Nephron (organoid): ENCODE data around the gene APOC1.

Experiments used
- H3K27ac Mint-ChIP-seq, 3 experiments: 2 replicates each; pipeline ENCODE4 v1.8.0; 2020; ENCODE audit warnings: mixed read lengths in 3 of 3, mild to moderate bottlenecking in 2 of 3, moderate library complexity in 1 of 3
- H3K27me3 Mint-ChIP-seq: 2 replicates; pipeline ENCODE4 v1.8.0; 2021; ENCODE audit warnings: low read depth, mild to moderate bottlenecking, moderate library complexity, mixed read lengths
- H3K36me3 Mint-ChIP-seq: 2 replicates; pipeline ENCODE4 v1.8.0; 2020; ENCODE audit warnings: low read depth, mixed read lengths
- H3K4me1 Mint-ChIP-seq: 2 replicates; pipeline ENCODE4 v1.8.0; 2020; ENCODE audit warnings: mixed read lengths
- H3K4me3 Mint-ChIP-seq, 3 experiments: 2 replicates each; pipeline ENCODE4 v1.8.0; 2020; ENCODE audit warnings: mild to moderate bottlenecking in 3 of 3, mixed read lengths in 3 of 3, moderate library complexity in 2 of 3
- H3K9me3 Mint-ChIP-seq: 2 replicates; pipeline ENCODE4 v1.8.0; 2020; ENCODE audit warnings: mixed read lengths
- CTCF ChIP-seq, 3 experiments: fragments of 200-600 bp; sonication (generic); IDR thresholded peaks; one replicate each; pipeline ENCODE4 v1.5.0; 2021; ENCODE audit warnings: antibody characterized with exemption in 3 of 3; ENCODE audit not compliant: unreplicated experiment in 3 of 3

The APOC1 gene

GRCh38 chr19:44903216-44903601, 11.2 kb upstream of the APOC1 start:
- no peaks in the 10 kb centered on the region for H3K9me3 Mint-ChIP-seq
- H3K4me3 Mint-ChIP-seq, result no peak overlapping the region
- TF ChIP-seq CTCF (IDR thresholded peaks at IDR 0.05; ENCODE audit: unreplicated experiment in 3 of 3), result no peak
- peaks cover 11% of the 10 kb centered on the region for H3K4me1 Mint-ChIP-seq
- H3K27ac Mint-ChIP-seq, result peak overlapping the region in 1 of 3 experiments; percentile 83
- peaks cover 18% of the 10 kb centered on the region for H3K36me3 Mint-ChIP-seq
- H3K27me3 Mint-ChIP-seq, result peaks cover 4% of the 10 kb centered on the region

- peak overlapping the region in 2 of 3 experiments; percentile 77 to 83 for H3K27ac Mint-ChIP-seq
- H3K4me3 Mint-ChIP-seq, result peak overlapping the region in 2 of 3 experiments; percentile 37 to 69
These were observed 10.6 kb upstream of the APOC1 start for GRCh38 chr19:44903602-44904425.

GRCh38 chr19:44904426-44904994, 9.9 kb upstream of the APOC1 start:
- Mint-ChIP-seq H3K4me3 (peak overlapping the region in 2 of 3 experiments; percentile 32 to 86), H3K9me3 (no peaks in the 10 kb centered on the region), H3K36me3 (peaks cover 12% of the 10 kb centered on the region), H3K27me3 (peaks cover 4% of the 10 kb centered on the region), H3K4me1 (peaks cover 11% of the 10 kb centered on the region), H3K27ac (peak overlapping the region in 1 of 3 experiments; percentile 63)
- peak; percentile 20 to 30 (median 25) for TF ChIP-seq CTCF (IDR thresholded peaks at IDR 0.05; ENCODE audit: unreplicated experiment in 3 of 3)

More at GRCh38 chr19:44903602-44904425, 10.6 kb upstream of the APOC1 start:
- peak; percentile 98 to 100 (median 98) for TF ChIP-seq CTCF (IDR thresholded peaks at IDR 0.05; ENCODE audit: unreplicated experiment in 3 of 3)
- H3K36me3 Mint-ChIP-seq, result peaks cover 17% of the 10 kb centered on the region
- H3K27me3 Mint-ChIP-seq, result peaks cover 4% of the 10 kb centered on the region
- no peaks in the 10 kb centered on the region for H3K9me3 Mint-ChIP-seq
- H3K4me1 Mint-ChIP-seq, result peaks cover 11% of the 10 kb centered on the region

- TF ChIP-seq CTCF (IDR thresholded peaks at IDR 0.05; ENCODE audit: unreplicated experiment in 3 of 3), result no peak
- Mint-ChIP-seq H3K27ac (peak within 1 kb of the TSS; percentile 49 to 89 (median 73)), H3K27me3 (peaks cover 4% of the 10 kb centered on the region), H3K36me3 (peaks cover 3% of the 10 kb centered on the region), H3K9me3 (no peaks in the 10 kb centered on the region), H3K4me3 (peak within 1 kb of the TSS; percentile 80 to 86 (median 84)), H3K4me1 (peaks cover 19% of the 10 kb centered on the region)
These were observed 8.8 kb upstream of the APOC1 start, which contains the start of gene APOE for GRCh38 chr19:44905437-44906160. TSS of gene APOE (plus strand) at chr19:44905796. CDS start at chr19:44906625, 829 bp downstream.

GRCh38 chr19:44907613-44908012, 6.8 kb upstream of the APOC1 start:
- Mint-ChIP-seq H3K4me3 (no peak overlapping the region), H3K27ac (peak overlapping the region; percentile 35 to 70 (median 43)), H3K4me1 (peaks cover 32% of the 10 kb centered on the region), H3K9me3 (no peaks in the 10 kb centered on the region), H3K36me3 (peaks cover 3% of the 10 kb centered on the region), H3K27me3 (peaks cover 8% of the 10 kb centered on the region)
- no peak for TF ChIP-seq CTCF (IDR thresholded peaks at IDR 0.05; ENCODE audit: unreplicated experiment in 3 of 3)
